Gastrocnemius medialis (tissue), 4 donors: ENCODE results near the gene MAD1L1. TPM values are rescaled to one million over a fixed set of nuclear protein-coding genes. Genes with fewer than 3 reads are reported as not detected.
"Not testable (repeated sequence)": the region's sequence is repeated elsewhere in the genome, so short reads cannot be mapped to it uniquely, and the experiment has no call there.

Source experiments
- ATAC-seq, 2 donors: fragments of 150-250 bp; one replicate each; pipeline ENCODE4 v1.9.1; 2016
- DNase-seq, 2 donors: peaks; one replicate each; pipeline ENCODE4 v3.0.0-alpha.2; 2019
- H3K27ac ChIP-seq, 4 donors: fragments of 200-600 bp; sonication (generic); 1 replicate in 1 of 4; 2 replicates in 3 of 4; pipeline ENCODE4 v1.5.1; 2016 to 2018; ENCODE audit warnings: mild to moderate bottlenecking in 2 of 4, moderate library complexity in 1 of 4
- H3K27me3 ChIP-seq, 3 donors: fragments of 200-600 bp; sonication (generic) in 2 of 3; 1 replicate in 1 of 3; 2 replicates in 2 of 3; pipeline versions ENCODE4 v1.5.1 to v1.6.0; 2016 to 2019; ENCODE audit warnings: mild to moderate bottlenecking in 1 of 3, moderate library complexity in 1 of 3
- H3K36me3 ChIP-seq, 2 donors: fragments of 200-600 bp; sonication (generic) in 1 of 2; one replicate each; pipeline ENCODE4 v1.5.1; 2017 to 2018
- H3K4me1 ChIP-seq, 2 donors: fragments of 200-600 bp; sonication (generic) in 1 of 2; one replicate each; pipeline ENCODE4 v1.5.1; 2016 to 2017; ENCODE audit warnings: mild to moderate bottlenecking in 2 of 2
- H3K4me3 ChIP-seq, 4 donors: fragments of 200-600 bp; sonication (generic) in 3 of 4; 1 replicate in 1 of 4; 2 replicates in 3 of 4; pipeline ENCODE4 v1.5.1; 2016 to 2019; ENCODE audit warnings: mild to moderate bottlenecking in 2 of 4
- H3K9me3 ChIP-seq, 3 donors: fragments of 200-600 bp; sonication (generic) in 2 of 3; 1 replicate in 1 of 3; 2 replicates in 2 of 3; pipeline ENCODE4 v1.5.1; 2016 to 2019
- CTCF ChIP-seq, 5 experiments: fragments of 450-650 bp in 3 of 5; fragments of 200-600 bp in 2 of 5; sonication (generic) in 2 of 5; IDR thresholded peaks in 4 of 5; conservative IDR thresholded peaks in 1 of 5; 1 replicate in 4 of 5; 2 replicates in 1 of 5; pipeline ENCODE4 v1.5.1; 2016 to 2019; ENCODE audit warnings: antibody characterized with exemption in 5 of 5, mild to moderate bottlenecking in 3 of 5, moderate library complexity in 3 of 5
- POLR2A ChIP-seq, 2 donors: fragments of 450-650 bp; IDR thresholded peaks; one replicate each; pipeline ENCODE4 v1.6.1; 2017; ENCODE audit warnings: antibody characterized with exemption in 2 of 2, mild to moderate bottlenecking in 2 of 2, moderate library complexity in 2 of 2
- in situ Hi-C, 4 donors: fragments of 200-750 bp; cut with MboI; loops; one replicate each; pipeline versions ENCODE4 v1.15.0 to v1.8.0; 2017; ENCODE audit warnings: low sequenced_read_pairs in 4 of 4
- intact Hi-C: fragments of 100-400 bp; cut with DNase I; formaldehyde crosslinking; loops from one replicate; pipeline ENCODE4 v1.15.1; 2023; ENCODE audit warnings: low total_unique reads
- total RNA-seq, 4 donors: library from RNA; depleted of rRNA; stranded (reverse); fragments of >200 nt; gene quantifications; one replicate each; pipeline versions ENCODE4 v1.1.0 to v1.2.3, GENCODE V29; 2016

MAD1L1 gene
- total RNA-seq, 4 donors from 2014 or later: 19.7 to 32.4 (median 22.7) TPM

- intact Hi-C loops: no loop called here
- H3K36me3 ChIP-seq: no peaks in the 10 kb centered on the region
- no peaks in the 10 kb centered on the region for H3K9me3 ChIP-seq
- in situ Hi-C loops: no loop called here
- no peaks in the 10 kb centered on the region for H3K27me3 ChIP-seq
- DNase-seq: peak in 1 of 2 donors; percentile 4
- no peak overlapping the region for H3K4me3 ChIP-seq
- TF ChIP-seq CTCF (IDR thresholded peaks at IDR 0.05 in 4 of 5, conservative IDR thresholded peaks at IDR 0.05 in 1 of 5) (no peak), POLR2A (IDR thresholded peaks at IDR 0.05) (no peak)
- H3K27ac ChIP-seq: no peak overlapping the region
- no peak for ATAC-seq
- no peaks in the 10 kb centered on the region for H3K4me1 ChIP-seq
Measured at GRCh38 chr7:1843271-1843861, 389.4 kb downstream of the MAD1L1 start.

- Histone ChIP-seq H3K27ac (no peak overlapping the region), H3K4me3 (no peak overlapping the region), H3K9me3 (no peaks in the 10 kb centered on the region), H3K4me1 (no peaks in the 10 kb centered on the region), H3K27me3 (no peaks in the 10 kb centered on the region), H3K36me3 (no peaks in the 10 kb centered on the region)
- DNase-seq: peak in 1 of 2 donors; percentile 12
- no peak for TF ChIP-seq POLR2A (IDR thresholded peaks at IDR 0.05)
- no peak for TF ChIP-seq CTCF (IDR thresholded peaks at IDR 0.05 in 4 of 5, conservative IDR thresholded peaks at IDR 0.05 in 1 of 5)
- intact Hi-C loops: no loop called here
- no peak for ATAC-seq
- in situ Hi-C loops: no loop called here
Measured at GRCh38 chr7:1842321-1843221, 390.2 kb downstream of the MAD1L1 start.

- in situ Hi-C loops, H3K27me3 ChIP-seq, H3K27ac ChIP-seq, H3K36me3 ChIP-seq, H3K4me3 ChIP-seq, H3K4me1 ChIP-seq, ATAC-seq, H3K9me3 ChIP-seq, intact Hi-C loops: not testable (repeated sequence)
- DNase-seq: peak in 1 of 2 donors; percentile 6
Measured at GRCh38 chr7:1841286-1842021, 391.3 kb downstream of the MAD1L1 start.

- intact Hi-C loops, ATAC-seq: not testable (repeated sequence)
- DNase-seq: peak in 1 of 2 donors; percentile 2
Measured at GRCh38 chr7:1840744-1841143, 392.0 kb downstream of the MAD1L1 start.

GRCh38 chr7:1839701-1840100 lies 393.0 kb downstream of the MAD1L1 start:
- intact Hi-C loops: no loop called here
- ATAC-seq (no peak), DNase-seq (peak in 1 of 2 donors; percentile 6)
- no peaks in the 10 kb centered on the region for H3K27me3 ChIP-seq
- no peak overlapping the region for H3K27ac ChIP-seq
- in situ Hi-C loops: no loop called here
- TF ChIP-seq CTCF (IDR thresholded peaks at IDR 0.05 in 4 of 5, conservative IDR thresholded peaks at IDR 0.05 in 1 of 5): no peak
- TF ChIP-seq POLR2A (IDR thresholded peaks at IDR 0.05): no peak
- no peaks in the 10 kb centered on the region for H3K4me1 ChIP-seq
- no peaks in the 10 kb centered on the region for H3K36me3 ChIP-seq
- no peak overlapping the region for H3K4me3 ChIP-seq
- no peaks in the 10 kb centered on the region for H3K9me3 ChIP-seq

More at GRCh38 chr7:1840744-1841143, 392.0 kb downstream of the MAD1L1 start:
- H3K27ac ChIP-seq, in situ Hi-C loops, H3K9me3 ChIP-seq, H3K4me1 ChIP-seq, H3K4me3 ChIP-seq, H3K36me3 ChIP-seq, H3K27me3 ChIP-seq: not testable (repeated sequence)

GRCh38 chr7:1838911-1839531 lies 393.7 kb downstream of the MAD1L1 start:
- in situ Hi-C loops, H3K4me3 ChIP-seq, DNase-seq, H3K36me3 ChIP-seq, H3K9me3 ChIP-seq, H3K4me1 ChIP-seq, intact Hi-C loops, ATAC-seq, H3K27me3 ChIP-seq, H3K27ac ChIP-seq: not testable (repeated sequence)

GRCh38 chr7:1838544-1838872 lies 394.2 kb downstream of the MAD1L1 start:
- intact Hi-C loops, in situ Hi-C loops, ATAC-seq, H3K4me1 ChIP-seq, H3K4me3 ChIP-seq, H3K27ac ChIP-seq, H3K9me3 ChIP-seq, H3K36me3 ChIP-seq, H3K27me3 ChIP-seq, DNase-seq: not testable (repeated sequence)
